Activated T-cell treated with anti-CD3 and anti-CD28 coated beads for 48 hours (primary cell): ENCODE results near the gene PTPRG.
"Not testable (repeated sequence)": the region's sequence is repeated elsewhere in the genome, so short reads cannot be mapped to it uniquely, and the experiment has no call there.

ENCODE experiments used
- DNase-seq: peaks from one replicate; pipeline ENCODE4 v3.0.0-alpha.2; 2020; ENCODE audit warnings: low read depth

PTPRG gene

GRCh38 chr3:61686228-61686648 is 124.9 kb downstream of the PTPRG start:
- DNase-seq = no peak

GRCh38 chr3:61687206-61687605 is 125.8 kb downstream of the PTPRG start:
- no peak for DNase-seq

GRCh38 chr3:61687663-61688306 is 126.4 kb downstream of the PTPRG start:
- no peak for DNase-seq

GRCh38 chr3:61688307-61688984 is 127.1 kb downstream of the PTPRG start:
- no peak for DNase-seq

GRCh38 chr3:61690016-61690415 is 128.6 kb downstream of the PTPRG start:
- DNase-seq = no peak

GRCh38 chr3:61691466-61691865 is 130.1 kb downstream of the PTPRG start:
- no peak for DNase-seq

GRCh38 chr3:61697301-61697700 is 135.9 kb downstream of the PTPRG start:
- no peak for DNase-seq

- not testable (repeated sequence) for DNase-seq
Measured at GRCh38 chr3:61698278-61699072, 137.1 kb downstream of the PTPRG start.

GRCh38 chr3:61699622-61700021 is 138.3 kb downstream of the PTPRG start:
- DNase-seq = no peak

GRCh38 chr3:61701011-61701410 is 139.6 kb downstream of the PTPRG start:
- no peak for DNase-seq

GRCh38 chr3:61702453-61702852 is 141.1 kb downstream of the PTPRG start:
- no peak for DNase-seq

GRCh38 chr3:61704807-61705206 is 143.4 kb downstream of the PTPRG start:
- DNase-seq = no peak

GRCh38 chr3:61707492-61707891 is 146.1 kb downstream of the PTPRG start:
- DNase-seq = no peak

GRCh38 chr3:61710920-61711319 is 149.5 kb downstream of the PTPRG start:
- not testable (repeated sequence) for DNase-seq

GRCh38 chr3:61714225-61714624 is 152.9 kb downstream of the PTPRG start:
- DNase-seq = no peak

- no peak for DNase-seq
Measured at GRCh38 chr3:61715886-61716527, 154.6 kb downstream of the PTPRG start.

- not testable (repeated sequence) for DNase-seq
Measured at GRCh38 chr3:61716693-61717092, 155.3 kb downstream of the PTPRG start.

- no peak for DNase-seq
Measured at GRCh38 chr3:61718565-61718964, 157.2 kb downstream of the PTPRG start.

GRCh38 chr3:61719278-61719977 is 158.1 kb downstream of the PTPRG start:
- no peak for DNase-seq

GRCh38 chr3:61723038-61723437 is 161.7 kb downstream of the PTPRG start:
- DNase-seq = no peak

- DNase-seq = no peak
Measured at GRCh38 chr3:61724183-61724582, 162.8 kb downstream of the PTPRG start.

GRCh38 chr3:61724801-61725200 is 163.4 kb downstream of the PTPRG start:
- no peak for DNase-seq
